HG03442 (cell line): ENCODE results near the gene CCR5AS.

Experiments
- ATAC-seq: cut with Tn5 transposase; IDR thresholded peaks from one replicate; pipeline ENCODE4 v1.9.1; 2021; ENCODE audit warnings: mild to moderate bottlenecking, moderate library complexity; ENCODE audit not compliant: unreplicated experiment

CCR5AS gene

DNA sequence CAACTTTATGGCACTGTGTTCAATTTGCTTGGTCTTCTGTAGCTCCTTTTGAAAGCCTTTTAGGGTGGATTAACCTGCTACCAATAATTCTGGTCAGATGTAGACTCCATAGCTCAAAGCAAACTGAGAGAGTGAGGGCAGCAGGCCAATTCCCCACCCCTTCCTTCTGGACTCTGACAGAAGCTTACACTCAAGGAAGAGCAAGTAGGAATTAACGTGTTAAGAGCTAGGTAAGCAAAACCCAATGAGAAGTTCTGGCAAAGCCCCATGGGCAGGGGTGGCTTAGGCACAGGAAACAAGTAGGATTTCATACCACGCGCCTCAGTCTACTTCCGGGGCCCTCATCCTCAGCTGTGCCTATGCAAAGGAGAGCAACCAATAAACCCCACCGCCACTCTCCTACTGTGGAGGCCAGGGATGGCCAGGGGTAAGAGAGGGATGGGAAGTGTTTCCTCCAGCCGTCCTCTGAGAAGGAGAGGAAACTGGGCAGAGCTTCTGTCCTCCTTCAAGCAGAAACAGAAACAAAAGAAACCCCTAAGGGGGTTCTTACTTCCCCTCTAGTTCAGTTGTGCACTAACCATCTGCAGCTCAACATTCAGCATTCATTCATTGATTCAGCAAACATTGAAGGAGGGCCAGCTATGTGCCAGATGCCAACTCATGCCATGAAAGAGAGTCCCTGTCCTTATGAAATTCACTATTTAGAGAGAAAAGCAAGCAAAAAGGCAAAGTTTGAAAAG lies 23.5 kb downstream of the CCR5AS start:
- ATAC-seq: no peak

- no peak for ATAC-seq
Measured at GRCh38 chr3:46381625-46382024, 25.2 kb downstream of the CCR5AS start.

- no peak for ATAC-seq
Measured at GRCh38 chr3:46380471-46381221, 26.2 kb downstream of the CCR5AS start.

- no peak for ATAC-seq
Measured at GRCh38 chr3:46378426-46378942, 28.4 kb downstream of the CCR5AS start.

DNA sequence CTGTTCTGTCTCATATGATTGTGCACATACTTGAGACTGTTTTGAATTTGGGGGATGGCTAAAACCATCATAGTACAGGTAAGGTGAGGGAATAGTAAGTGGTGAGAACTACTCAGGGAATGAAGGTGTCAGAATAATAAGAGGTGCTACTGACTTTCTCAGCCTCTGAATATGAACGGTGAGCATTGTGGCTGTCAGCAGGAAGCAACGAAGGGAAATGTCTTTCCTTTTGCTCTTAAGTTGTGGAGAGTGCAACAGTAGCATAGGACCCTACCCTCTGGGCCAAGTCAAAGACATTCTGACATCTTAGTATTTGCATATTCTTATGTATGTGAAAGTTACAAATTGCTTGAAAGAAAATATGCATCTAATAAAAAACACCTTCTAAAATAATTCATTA lies 31.1 kb downstream of the CCR5AS start:
- ATAC-seq: no peak

DNA sequence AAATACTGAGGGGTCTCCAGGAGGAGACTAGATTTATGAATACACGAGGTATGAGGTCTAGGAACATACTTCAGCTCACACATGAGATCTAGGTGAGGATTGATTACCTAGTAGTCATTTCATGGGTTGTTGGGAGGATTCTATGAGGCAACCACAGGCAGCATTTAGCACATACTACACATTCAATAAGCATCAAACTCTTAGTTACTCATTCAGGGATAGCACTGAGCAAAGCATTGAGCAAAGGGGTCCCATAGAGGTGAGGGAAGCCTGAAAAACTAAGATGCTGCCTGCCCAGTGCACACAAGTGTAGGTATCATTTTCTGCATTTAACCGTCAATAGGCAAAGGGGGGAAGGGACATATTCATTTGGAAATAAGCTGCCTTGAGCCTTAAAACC lies 31.6 kb downstream of the CCR5AS start:
- ATAC-seq: no peak

DNA sequence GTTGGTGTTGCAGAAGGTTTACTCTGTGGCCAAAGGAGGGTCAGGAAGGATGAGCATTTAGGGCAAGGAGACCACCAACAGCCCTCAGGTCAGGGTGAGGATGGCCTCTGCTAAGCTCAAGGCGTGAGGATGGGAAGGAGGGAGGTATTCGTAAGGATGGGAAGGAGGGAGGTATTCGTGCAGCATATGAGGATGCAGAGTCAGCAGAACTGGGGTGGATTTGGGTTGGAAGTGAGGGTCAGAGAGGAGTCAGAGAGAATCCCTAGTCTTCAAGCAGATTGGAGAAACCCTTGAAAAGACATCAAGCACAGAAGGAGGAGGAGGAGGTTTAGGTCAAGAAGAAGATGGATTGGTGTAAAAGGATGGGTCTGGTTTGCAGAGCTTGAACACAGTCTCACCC lies 32.1 kb downstream of the CCR5AS start:
- no peak for ATAC-seq

DNA sequence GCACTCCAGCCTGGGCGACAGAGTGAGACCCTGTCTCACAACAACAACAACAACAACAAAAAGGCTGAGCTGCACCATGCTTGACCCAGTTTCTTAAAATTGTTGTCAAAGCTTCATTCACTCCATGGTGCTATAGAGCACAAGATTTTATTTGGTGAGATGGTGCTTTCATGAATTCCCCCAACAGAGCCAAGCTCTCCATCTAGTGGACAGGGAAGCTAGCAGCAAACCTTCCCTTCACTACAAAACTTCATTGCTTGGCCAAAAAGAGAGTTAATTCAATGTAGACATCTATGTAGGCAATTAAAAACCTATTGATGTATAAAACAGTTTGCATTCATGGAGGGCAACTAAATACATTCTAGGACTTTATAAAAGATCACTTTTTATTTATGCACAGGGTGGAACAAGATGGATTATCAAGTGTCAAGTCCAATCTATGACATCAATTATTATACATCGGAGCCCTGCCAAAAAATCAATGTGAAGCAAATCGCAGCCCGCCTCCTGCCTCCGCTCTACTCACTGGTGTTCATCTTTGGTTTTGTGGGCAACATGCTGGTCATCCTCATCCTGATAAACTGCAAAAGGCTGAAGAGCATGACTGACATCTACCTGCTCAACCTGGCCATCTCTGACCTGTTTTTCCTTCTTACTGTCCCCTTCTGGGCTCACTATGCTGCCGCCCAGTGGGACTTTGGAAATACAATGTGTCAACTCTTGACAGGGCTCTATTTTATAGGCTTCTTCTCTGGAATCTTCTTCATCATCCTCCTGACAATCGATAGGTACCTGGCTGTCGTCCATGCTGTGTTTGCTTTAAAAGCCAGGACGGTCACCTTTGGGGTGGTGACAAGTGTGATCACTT lies 34.1 kb downstream of the CCR5AS start:
- no peak for ATAC-seq

DNA sequence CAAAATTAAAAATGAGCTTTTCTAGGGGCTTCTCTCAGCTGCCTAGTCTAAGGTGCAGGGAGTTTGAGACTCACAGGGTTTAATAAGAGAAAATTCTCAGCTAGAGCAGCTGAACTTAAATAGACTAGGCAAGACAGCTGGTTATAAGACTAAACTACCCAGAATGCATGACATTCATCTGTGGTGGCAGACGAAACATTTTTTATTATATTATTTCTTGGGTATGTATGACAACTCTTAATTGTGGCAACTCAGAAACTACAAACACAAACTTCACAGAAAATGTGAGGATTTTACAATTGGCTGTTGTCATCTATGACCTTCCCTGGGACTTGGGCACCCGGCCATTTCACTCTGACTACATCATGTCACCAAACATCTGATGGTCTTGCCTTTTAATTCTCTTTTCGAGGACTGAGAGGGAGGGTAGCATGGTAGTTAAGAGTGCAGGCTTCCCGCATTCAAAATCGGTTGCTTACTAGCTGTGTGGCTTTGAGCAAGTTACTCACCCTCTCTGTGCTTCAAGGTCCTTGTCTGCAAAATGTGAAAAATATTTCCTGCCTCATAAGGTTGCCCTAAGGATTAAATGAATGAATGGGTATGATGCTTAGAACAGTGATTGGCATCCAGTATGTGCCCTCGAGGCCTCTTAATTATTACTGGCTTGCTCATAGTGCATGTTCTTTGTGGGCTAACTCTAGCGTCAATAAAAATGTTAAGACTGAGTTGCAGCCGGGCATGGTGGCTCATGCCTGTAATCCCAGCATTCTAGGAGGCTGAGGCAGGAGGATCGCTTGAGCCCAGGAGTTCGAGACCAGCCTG lies 35.1 kb downstream of the CCR5AS start:
- ATAC-seq: no peak

- no peak for ATAC-seq
Measured at GRCh38 chr3:46370839-46371518, 35.9 kb downstream of the CCR5AS start, which contains the start of gene CCR5. CCR5 (plus strand) TSS chr3:46370946; CDS start chr3:46372903, 1,957 bp downstream.

GRCh38 chr3:46369675-46370132 lies 37.2 kb downstream of the CCR5AS start:
- ATAC-seq: peak; percentile 67

- ATAC-seq: no peak
Measured at GRCh38 chr3:46369151-46369550, 37.7 kb downstream of the CCR5AS start.

- no peak for ATAC-seq
Measured at GRCh38 chr3:46368569-46368968, 38.3 kb downstream of the CCR5AS start.

- ATAC-seq: no peak
Measured at GRCh38 chr3:46367811-46368210, 39.1 kb downstream of the CCR5AS start.

GRCh38 chr3:46365737-46366524 lies 40.9 kb downstream of the CCR5AS start:
- no peak for ATAC-seq

DNA sequence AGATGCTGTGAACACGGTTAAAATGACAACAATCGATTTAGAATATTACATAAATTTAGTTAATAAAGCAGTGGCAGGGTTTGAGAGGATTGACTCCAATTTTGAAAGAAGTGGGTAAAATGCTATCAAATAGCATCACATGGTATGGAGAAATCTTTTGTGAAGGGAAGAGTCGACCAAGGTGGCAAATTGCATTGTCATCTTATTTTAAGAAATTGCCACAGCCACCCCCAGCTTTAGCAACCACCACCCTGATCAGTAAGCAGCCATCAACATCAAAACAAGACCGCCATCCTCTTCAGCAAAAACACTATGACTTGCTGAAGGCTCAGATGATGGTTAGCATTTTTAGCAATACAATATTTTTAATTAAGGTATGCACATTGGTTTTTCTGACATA lies 41.8 kb downstream of the CCR5AS start:
- ATAC-seq: no peak

- ATAC-seq: no peak
Measured at GRCh38 chr3:46361408-46362283, 45.2 kb downstream of the CCR5AS start.

DNA sequence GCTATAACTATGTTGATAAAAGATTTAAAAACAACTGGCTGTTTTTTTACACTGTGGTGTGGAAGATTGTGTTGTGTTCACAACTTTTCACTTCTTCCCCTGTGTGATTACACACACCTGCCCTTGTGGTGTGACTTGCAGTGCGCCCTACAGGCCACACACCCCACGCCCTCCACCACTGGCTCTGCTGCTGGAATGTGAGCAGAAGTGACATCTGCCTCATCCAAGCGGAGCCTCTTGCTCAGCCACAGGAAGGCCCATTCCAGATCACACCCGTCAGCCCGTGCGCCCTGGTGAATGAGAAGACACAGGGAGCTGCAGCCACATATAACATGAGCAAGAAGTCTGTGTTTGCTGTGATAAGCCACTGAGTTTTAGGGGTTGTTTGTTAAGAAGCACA lies 46.0 kb downstream of the CCR5AS start:
- ATAC-seq: no peak
